Lung microvascular endothelial cell (primary cell): ENCODE measurements around the gene CPA5. TPM values are rescaled to one million over a fixed set of nuclear protein-coding genes. Genes with fewer than 3 reads are reported as not detected.
A peak's percentile ranks its signal among the peaks of the same experiment; 100 is the strongest.

Experiments
- DNase-seq, 2 donors: peaks; one replicate each; pipeline versions ENCODE4 v3.0.0 to v3.0.0-alpha.2; 2010; ENCODE audit warnings: low read depth in 2 of 2
- total RNA-seq: library from RNA; depleted of rRNA; stranded (reverse); fragments of >200 nt; gene quantifications from 2 replicates; pipeline ENCODE4 v1.2.1, GENCODE V29; 2014

Gene CPA5
- total RNA-seq, 1 donor from 2014 or later: not detected

DNA sequence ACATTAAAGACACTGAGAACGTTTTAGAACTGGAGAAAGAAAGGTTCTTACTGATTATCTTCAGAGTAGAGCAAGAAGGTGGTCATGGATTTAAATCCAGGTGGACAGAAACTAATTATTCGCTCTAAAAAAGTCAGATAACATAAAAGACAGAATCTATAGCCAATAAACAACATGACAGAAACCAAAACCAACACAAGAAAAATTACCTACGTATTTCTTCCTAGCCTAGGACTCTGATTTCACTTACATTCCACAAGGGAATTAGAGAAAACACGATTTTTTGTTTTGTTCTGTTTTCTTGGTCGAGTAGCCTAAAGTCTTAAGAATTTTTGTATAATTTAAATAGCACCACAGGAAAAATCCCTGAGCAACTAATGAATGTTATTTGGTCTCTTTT, 50.8 kb downstream of the CPA5 start:
- no peak for DNase-seq

DNA sequence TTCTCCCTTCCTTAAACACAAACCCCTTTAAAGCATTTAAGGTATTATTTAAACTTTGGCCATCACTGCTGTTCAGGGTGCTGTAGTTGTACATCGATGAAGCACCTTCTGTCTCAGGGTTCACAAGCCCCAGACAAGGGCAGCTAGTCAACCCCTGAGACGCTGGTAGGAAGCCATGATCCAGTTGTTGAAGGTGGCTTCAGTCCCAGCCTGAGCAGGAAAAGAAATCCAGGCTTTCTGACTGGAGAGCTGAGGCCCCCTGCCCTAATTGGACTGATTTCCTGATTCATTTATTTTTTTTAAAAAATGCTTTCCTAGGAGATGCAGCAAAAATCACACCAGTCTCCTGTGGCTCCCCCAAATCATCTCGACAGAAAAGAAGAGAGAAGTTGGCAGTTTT, 51.5 kb downstream of the CPA5 start:
- DNase-seq: no peak

DNA sequence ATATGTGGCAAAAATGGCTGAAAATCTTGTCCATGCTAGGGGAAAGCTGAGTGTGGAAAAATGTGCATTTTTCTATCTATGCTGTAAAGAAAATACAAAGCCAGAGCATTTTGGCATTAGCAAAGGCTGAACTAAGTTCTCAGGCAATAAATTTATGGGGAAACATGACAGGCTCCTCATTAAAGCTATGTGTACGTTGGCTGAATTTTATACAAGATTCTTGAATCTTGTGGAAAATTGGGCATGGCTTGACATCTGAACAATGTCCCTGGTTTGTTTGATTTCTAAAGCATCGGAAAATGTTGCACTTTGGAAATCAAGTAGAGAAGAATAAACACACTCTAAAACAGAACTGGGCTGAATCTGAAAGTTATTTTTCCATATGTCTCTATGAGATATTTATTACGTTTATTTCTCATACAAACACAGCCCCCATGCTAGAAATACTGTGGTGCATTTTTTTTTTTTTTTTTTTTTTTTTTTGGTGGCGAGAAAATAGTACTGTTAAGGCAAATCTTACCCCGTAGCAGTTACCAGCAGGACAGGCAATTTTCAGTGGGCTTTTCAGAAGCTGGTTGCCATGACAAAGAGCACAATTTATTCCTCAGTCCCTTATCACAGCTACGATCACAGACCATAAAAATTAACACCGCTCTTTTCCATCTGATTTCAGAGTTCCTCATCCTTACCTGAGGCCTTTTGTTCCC, 52.6 kb downstream of the CPA5 start:
- peak in 1 of 2 donors; percentile 72 for DNase-seq

DNA sequence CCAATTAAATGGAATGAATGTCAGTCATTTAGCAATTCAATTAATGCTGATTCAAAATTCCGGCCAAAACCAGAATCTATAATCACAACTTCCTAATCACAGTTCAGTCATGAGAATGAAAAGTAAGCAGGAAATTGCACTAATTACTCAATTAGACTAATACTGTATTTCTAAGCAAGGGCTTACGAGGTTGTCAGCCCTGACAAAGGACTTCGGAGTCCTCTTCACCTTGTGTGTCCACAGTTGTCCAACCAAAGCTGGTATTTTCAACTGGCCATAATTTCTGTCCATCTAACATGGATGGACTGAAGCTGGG, 53.1 kb downstream of the CPA5 start:
- DNase-seq: no peak

DNA sequence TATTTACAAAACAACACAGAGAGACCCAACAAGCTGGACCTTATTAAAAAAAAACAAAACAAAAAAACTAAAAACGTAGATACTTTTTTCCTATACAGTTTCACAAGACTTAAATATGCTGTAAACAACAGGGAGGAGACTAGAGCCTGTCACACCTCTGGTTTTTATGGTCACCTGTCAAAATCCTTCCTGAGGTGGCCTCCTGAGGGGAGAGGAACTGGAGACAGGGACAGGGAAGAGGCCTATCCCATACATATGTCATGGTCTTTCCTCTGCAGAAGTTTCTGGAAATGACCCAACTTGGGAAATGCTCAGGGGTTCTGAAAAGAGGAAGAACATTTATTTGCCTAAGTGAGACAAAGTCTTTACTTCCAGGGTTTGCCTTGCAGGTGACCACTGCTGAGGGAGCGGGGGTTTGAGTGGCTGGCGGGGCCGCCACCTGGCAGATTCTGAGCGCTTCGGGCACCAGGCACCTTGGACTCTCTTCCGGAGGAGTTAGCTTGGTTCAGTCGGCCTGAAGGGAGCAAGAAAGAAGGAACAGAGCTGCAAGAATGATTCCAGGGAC, 54.0 kb downstream of the CPA5 start:
- no peak for DNase-seq

DNA sequence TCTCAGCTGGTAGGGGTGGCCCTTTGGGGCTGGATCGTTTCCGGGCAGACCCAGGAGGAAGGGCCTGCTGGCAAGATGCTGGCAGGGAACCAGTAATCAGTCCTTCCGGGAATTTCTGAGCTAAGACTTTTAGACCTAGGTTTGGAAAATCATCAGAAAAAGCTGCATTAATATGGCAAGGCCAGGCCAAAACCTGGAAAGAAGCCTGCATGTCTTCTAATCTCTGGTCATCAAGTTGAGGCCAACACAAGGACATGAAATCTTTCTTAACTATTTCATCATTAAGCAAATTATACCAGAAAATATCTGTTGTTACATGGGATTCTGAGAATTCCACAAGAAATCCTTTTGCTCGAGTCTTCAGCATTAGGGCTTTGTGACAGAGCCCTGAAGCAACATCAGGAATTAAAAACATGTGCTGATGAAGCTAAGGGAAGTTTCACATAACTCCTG, 55.5 kb downstream of the CPA5 start:
- peak in 1 of 2 donors; percentile 47 for DNase-seq

DNA sequence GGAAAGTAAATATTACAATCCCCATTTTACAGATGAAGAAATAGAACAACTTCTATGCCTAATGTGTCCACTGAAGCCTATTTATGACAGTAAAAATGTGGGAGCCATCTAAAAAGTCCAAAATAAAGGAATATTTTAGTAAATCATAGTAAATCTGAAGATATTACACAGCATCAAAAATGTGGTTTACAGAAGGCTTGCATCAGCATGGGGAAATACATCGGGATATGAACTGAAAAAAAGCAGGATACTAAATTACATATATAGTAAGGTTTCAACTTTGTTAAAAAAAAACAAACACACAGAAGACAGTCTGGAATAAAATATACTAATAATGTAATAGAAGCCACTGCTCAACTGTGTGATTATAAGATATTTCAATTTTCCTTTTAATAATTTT, 56.5 kb downstream of the CPA5 start:
- no peak for DNase-seq

DNA sequence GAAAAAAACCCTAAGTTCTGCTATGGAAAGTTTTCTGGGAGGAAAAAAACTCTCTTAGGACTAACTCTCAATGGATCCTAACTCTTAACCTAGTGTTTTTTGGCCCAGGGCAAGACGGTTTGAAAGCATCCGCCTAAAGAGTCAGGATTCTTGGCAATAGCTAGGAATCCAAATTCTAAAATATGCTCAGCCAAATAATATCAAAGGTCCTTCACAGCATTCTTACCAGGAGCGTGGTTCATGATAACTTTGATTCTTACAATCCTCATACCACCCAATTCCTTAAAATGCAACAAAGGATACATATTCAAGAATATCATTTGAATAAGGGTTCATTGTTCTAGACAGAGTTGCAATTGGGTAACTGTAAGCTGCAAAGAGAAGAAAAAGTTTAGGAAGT, 57.0 kb downstream of the CPA5 start:
- no peak for DNase-seq

DNA sequence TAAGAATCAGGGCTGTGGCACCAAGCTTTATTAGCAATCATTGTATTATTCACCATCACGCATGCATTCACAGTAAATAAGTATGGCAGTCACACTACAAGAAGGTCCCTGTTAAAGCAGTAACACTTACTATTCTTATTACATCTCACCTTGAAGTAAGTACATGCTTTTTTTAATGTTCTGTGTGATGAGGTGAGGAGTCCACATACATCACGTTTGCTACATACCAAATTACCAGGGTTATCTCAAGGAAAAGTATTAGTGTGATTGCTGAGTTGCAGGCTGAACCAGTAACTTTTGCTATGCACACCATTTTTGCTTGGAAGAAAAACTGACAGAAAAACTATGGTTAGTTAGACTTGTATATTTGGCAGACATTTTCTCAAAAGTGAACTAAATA, 60.4 kb downstream of the CPA5 start:
- DNase-seq: no peak

DNA sequence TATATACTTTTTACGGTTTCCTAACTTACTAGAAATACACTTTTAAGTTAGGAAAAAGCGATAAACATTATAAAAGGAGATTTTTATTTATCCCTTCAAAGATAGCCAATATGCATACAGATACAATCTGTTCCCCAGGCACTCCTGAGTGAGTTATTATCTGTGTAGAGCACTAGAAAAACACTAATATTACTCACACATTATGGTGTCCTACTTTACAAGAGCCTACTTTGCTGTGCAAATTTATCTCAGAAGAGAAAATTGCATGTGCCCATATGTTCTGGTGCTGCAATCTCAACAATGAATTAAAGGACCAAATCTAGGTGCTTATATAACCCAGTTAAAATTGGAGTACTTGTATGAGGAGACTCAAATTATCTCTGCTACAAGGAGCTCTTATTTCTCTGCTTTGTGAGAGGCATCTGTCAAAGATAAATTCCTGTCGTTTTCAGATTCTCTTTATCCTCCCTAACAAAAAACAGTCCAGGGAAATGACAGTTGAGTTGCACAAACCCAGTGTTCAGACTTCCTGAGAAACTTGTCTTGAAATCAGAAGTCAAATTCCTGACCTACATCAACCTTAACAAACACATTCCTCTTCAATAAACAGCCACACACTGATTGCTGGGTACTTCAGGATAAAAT, 64.6 kb downstream of the CPA5 start:
- peak in 1 of 2 donors; percentile 25 for DNase-seq

DNA sequence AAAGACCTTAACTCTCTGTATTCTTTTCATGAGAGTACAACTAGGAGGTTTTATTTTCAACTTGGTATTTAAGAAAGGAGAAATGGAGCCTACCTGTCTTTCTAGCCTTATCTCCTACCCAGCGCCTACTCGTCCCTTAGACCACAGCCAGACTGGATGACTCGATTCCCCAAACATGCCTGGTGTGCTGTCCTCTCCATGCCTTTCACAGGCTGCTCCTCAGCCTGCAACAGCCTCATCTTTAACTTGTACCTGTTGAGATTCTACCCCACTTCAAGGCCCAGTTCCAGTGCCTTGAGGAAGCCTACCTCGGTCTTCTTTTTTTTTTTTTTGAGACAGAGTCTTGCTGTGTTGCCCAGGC, 65.1 kb downstream of the CPA5 start:
- no peak for DNase-seq

DNA sequence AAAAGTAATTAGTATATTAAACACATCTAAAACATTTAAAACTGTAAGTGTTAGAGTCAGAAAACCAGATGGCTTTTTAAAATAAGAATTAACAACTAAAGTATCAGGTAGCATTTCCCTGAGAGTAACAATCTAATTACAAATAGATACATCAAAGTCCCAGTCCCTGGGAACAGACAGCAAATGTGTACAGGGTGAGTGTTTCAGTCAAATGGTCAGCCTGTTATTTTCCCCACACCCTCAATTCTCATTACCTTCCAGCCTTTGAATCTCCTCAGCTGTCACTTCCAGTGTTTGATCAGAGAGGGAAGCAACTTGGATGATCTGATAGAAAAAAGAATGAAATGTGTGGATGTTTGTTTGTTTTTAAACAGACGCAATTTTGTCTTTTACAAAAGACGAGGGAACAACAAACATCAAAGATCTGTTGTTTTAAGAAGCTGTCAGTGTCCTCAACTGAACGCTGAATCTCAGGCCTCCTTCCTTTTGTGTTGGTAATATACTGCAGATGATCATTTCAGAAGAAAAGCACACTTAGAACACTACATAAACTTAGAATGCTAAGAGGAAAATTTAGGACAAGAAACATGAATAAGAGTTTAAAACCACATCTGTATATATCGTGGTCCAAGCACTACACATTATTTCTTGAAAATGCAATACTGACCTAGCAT, 66.4 kb downstream of the CPA5 start:
- DNase-seq: no peak

DNA sequence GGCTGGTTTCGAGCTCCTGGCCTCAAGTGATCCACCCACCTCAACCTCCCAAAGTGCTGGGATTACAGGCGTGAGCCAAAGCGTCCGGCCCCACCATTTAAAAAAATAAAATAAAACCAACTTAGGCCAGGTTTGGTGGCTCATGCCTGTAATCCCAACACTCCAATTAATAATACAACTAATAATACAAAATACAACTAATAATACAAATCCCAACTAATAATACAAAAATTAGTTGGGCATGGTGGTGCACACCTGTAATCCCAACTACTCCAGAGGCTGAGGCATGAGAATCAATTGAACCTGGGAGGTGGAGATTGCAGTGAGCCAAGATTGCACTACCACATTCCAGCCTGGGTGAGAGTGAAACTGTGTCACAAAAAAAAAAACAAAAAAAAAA, 68.6 kb downstream of the CPA5 start:
- no peak for DNase-seq

DNA sequence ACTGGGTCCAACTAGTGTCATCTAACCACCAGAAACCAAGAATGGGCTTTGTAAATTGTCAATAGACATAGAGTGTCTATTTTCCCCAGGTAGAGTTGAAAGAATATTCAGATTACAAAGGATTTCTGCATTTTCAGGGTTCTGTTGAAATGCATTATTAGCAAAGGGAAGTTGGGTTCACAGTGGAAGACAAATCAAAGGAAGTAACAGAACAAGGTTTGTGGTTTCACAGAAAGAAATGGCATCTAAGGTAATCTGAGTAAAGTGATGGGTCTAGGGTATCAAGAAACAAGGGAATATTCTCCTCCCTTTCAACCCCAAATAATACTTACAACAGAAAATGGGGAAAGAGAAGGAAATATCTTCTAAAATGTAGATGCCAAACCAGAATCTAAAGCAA, 70.4 kb downstream of the CPA5 start:
- DNase-seq: no peak

DNA sequence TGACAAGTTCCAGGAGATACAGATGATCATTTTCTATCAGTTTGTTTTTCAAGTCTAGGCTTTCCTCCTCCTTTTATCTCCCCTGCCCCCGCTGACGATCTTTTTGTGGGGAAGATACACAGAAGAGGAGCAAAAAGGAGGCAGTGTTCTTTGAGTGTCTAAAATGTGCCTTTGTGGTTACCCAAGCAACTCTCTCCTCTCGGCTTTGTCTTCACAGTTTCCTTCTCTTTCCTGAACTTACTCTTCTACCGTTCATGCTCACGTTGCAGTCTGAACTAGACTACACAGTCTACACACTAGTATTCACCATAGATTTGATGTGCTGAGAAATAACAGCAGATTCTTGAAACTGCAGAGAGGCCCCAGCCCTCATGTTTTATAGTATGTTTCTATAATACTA, 72.6 kb downstream of the CPA5 start:
- no peak for DNase-seq

DNA sequence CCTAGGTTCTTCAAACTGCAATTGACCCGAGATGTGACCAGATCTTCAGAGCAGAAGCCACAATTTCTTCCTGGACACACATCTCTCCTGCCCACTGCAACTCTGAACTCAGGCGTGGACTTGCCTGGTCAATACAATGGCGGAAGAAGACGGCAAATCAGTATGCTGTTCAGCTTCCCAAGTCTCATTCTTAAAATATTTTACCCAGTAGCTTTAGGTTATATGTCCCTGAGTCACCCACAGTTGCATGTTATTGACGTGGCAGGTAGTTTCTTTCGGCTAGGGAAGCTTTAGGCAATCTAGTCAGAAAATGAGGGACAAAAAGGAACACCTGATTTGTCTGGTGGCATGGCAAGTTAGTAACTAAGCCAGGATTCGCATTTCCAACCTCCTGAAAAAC, 73.7 kb downstream of the CPA5 start:
- no peak for DNase-seq

Other genes with a start within 250 kb of the CPA5 start
- gene TMEM209, start 139.4 kb upstream of the CPA5 start, total RNA-seq: 4.6 and 5.4 TPM in 2 replicates
- not detected in 2 replicates for gene SSMEM1, start 137.0 kb upstream of the CPA5 start, total RNA-seq
- gene CPA2, start 78.0 kb upstream of the CPA5 start, total RNA-seq: not detected in 2 replicates
- under 0.01 TPM in 1 of 2 replicates, not detected in the other for gene CPA4, start 51.7 kb upstream of the CPA5 start, total RNA-seq
- not detected in 2 replicates for gene CPA1, start 35.7 kb downstream of the CPA5 start, total RNA-seq
- 1.6 and 3.1 TPM in 2 replicates for gene CEP41, start 96.2 kb downstream of the CPA5 start, total RNA-seq
- gene MEST, start 147.3 kb downstream of the CPA5 start, total RNA-seq: 0.40 and 1.1 TPM in 2 replicates